CD4-positive, CD25-positive, alpha-beta regulatory T cell (primary cell): ENCODE results near the gene CLIP3. TPM values are rescaled to one million over a fixed set of nuclear protein-coding genes. Genes with fewer than 3 reads are reported as not detected.
A peak's percentile ranks its signal among the peaks of the same experiment; 100 is the strongest.

Source experiments
- ATAC-seq, 2 donors: fragments of 150-1000 bp; cut with Tn5 transposase; one replicate each; pipeline ENCODE4 v1.10.0; 2021; ENCODE audit warnings: low read depth in 2 of 2, moderate number of reproducible peaks in 2 of 2, moderate library complexity in 1 of 2
- DNase-seq, 3 donors: peaks; one replicate each; pipeline versions ENCODE4 v3.0.0 to v3.0.0-alpha.2; 2012 to 2022; ENCODE audit warnings: mixed read lengths in 1 of 3
- H3K27ac ChIP-seq: one replicate; pipeline ENCODE4 v1.7.0; 2013; ENCODE audit warnings: mild to moderate bottlenecking, low read length; ENCODE audit not compliant: insufficient read depth, poor library complexity, severe bottlenecking
- H3K27me3 ChIP-seq: one replicate; pipeline ENCODE4 v1.7.0; 2013; ENCODE audit warnings: low read length; ENCODE audit not compliant: control insufficient read depth, insufficient read depth
- H3K36me3 ChIP-seq: one replicate; pipeline ENCODE4 v1.7.0; 2013; ENCODE audit warnings: mild to moderate bottlenecking, low read length, moderate library complexity; ENCODE audit not compliant: control insufficient read depth, insufficient read depth
- H3K4me1 ChIP-seq: 2 replicates; pipeline ENCODE4 v1.7.0; 2013; ENCODE audit warnings: mild to moderate bottlenecking, low read length; ENCODE audit not compliant: insufficient read depth, control insufficient read depth, poor library complexity, severe bottlenecking
- H3K4me3 ChIP-seq: one replicate; pipeline ENCODE4 v1.7.0; 2013; ENCODE audit warnings: low read depth, mild to moderate bottlenecking, low read length, moderate library complexity
- H3K9me3 ChIP-seq, 2 experiments: 1 replicate in 1 of 2; 2 replicates in 1 of 2; pipeline ENCODE4 v1.7.0; 2013; ENCODE audit warnings: low read length in 2 of 2, mild to moderate bottlenecking in 1 of 2, moderate library complexity in 1 of 2; ENCODE audit not compliant: control insufficient read depth in 2 of 2
- H3K27ac Mint-ChIP-seq, 3 donors: one replicate each; pipeline ENCODE4 v1.8.0; 2020 to 2022; ENCODE audit warnings: mild to moderate bottlenecking in 3 of 3, mixed read lengths in 3 of 3, moderate library complexity in 2 of 3
- H3K27me3 Mint-ChIP-seq: one replicate; pipeline ENCODE4 v1.8.0; 2022; ENCODE audit warnings: mild to moderate bottlenecking, mixed read lengths
- H3K36me3 Mint-ChIP-seq: one replicate; pipeline ENCODE4 v1.8.0; 2020; ENCODE audit warnings: mixed read lengths
- H3K4me1 Mint-ChIP-seq, 4 donors: one replicate each; pipeline ENCODE4 v1.8.0; 2020 to 2022; ENCODE audit warnings: mixed read lengths in 4 of 4, mild to moderate bottlenecking in 1 of 4
- H3K4me3 Mint-ChIP-seq, 4 donors: one replicate each; pipeline ENCODE4 v1.8.0; 2020 to 2022; ENCODE audit warnings: mild to moderate bottlenecking in 4 of 4, mixed read lengths in 4 of 4, moderate library complexity in 3 of 4
- H3K9me3 Mint-ChIP-seq, 7 donors: one replicate each; pipeline ENCODE4 v1.8.0; 2020 to 2022; ENCODE audit warnings: mixed read lengths in 7 of 7, mild to moderate bottlenecking in 3 of 7, moderate library complexity in 2 of 7
- polyA plus RNA-seq, 4 donors: library from polyadenylated mRNA; unstranded; fragments of 300-500 nt; fragmentation: Illumina TruSeq; gene quantifications; one replicate each; pipeline ENCODE4 v1.2.3, GENCODE V29; 2021
- total RNA-seq: library from RNA; stranded (reverse); gene quantifications from one replicate; pipeline ENCODE4 v1.2.3, GENCODE V29; 2022

Gene CLIP3
- total and polyA plus RNA-seq, 5 donors from 2014 or later, result 0.38 to 1.4 (median 0.81) TPM

DNA sequence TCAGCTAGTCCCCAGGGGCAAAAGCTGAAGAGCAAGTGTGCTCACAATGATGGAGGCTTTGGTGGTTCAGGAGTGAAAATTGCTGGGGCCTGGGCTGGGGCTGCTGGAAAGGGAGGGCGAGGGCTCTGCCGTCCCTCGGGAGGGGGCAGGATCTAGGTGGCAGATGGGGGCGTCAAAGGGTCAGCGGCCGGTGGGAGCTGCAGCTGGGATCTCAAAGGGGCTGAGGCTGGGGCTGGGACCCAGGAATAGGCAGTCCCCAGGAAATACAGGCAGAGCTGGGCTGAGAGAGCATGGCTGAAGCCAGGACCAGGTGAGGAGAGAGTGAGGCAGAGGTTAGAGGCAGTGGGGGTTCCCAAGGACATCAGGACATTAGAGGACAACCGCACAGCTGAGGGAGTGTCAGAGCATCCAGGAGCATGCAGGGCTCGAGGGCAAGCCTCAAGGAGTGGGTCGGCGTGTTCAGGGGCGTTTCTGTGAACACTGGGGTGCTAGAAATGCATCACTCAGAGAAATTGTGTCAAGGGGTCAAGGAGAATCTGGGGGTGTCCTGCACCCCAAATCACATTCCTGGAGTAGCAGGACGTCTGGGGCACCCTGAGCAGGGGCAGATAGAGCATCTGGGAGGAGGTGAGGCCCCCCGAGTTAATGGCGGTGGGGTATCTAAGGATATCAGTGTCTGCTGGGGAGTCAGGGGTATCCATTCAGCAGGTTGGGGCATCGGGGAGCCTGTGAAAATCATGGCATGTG is 22.9 kb downstream of the CLIP3 start:
- Histone ChIP-seq H3K4me1 (peaks cover 26% of the 10 kb centered on the region), H3K36me3 (no peaks in the 10 kb centered on the region), H3K27ac (no peak overlapping the region), H3K9me3 (no peaks in the 10 kb centered on the region), H3K27me3 (no peaks in the 10 kb centered on the region), H3K4me3 (no peak overlapping the region)
- Mint-ChIP-seq H3K36me3 (peaks cover 9% of the 10 kb centered on the region), H3K4me3 (peak overlapping the region; percentile 57 to 76 (median 68)), H3K4me1 (peaks cover 4 to 45% (median 20%) of the 10 kb centered on the region in 4 donors), H3K27me3 (no peaks in the 10 kb centered on the region), H3K9me3 (no peaks in the 10 kb centered on the region), H3K27ac (peak overlapping the region in 1 of 3 donors; percentile 71)
- DNase-seq (no peak), ATAC-seq (no peak)

DNA sequence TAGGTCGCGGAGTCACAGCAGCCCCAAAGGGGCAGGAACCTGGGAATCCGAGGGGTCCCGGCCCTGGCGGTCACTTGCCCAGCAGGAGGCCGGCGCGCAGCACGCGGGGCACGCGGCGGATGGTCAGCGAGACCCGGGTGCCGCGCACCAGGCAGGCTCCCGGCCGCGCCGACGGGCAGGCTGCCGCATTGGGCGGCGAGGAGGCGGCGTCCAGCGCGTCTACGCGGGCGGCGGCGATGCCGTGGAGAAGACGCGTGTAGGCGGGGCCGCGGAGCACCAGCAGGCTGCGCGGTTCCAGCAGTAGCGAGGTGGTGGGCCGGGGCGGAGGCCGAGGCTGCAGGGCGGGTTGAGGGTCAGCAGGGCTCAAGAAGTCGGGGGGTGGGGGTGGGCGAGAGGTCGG is 23.5 kb downstream of the CLIP3 start:
- H3K27me3 ChIP-seq, result no peaks in the 10 kb centered on the region
- ATAC-seq (no peak), DNase-seq (peak in 2 of 3 donors; percentile 22 to 59)
- no peaks in the 10 kb centered on the region for H3K36me3 ChIP-seq
- H3K27ac ChIP-seq, result no peak overlapping the region
- peaks cover 21% of the 10 kb centered on the region for H3K4me1 ChIP-seq
- H3K4me3 Mint-ChIP-seq, result peak overlapping the region in 2 of 4 donors; percentile 15 to 76
- no peaks in the 10 kb centered on the region for H3K9me3 ChIP-seq
- no peaks in the 10 kb centered on the region for H3K27me3 Mint-ChIP-seq
- H3K4me1 Mint-ChIP-seq, result peaks cover under 1 to 39% (median 15%) of the 10 kb centered on the region in 4 donors
- H3K27ac Mint-ChIP-seq, result peak overlapping the region in 1 of 3 donors; percentile 71
- peaks cover 9% of the 10 kb centered on the region for H3K36me3 Mint-ChIP-seq
- H3K9me3 Mint-ChIP-seq, result no peaks in the 10 kb centered on the region
- no peak overlapping the region for H3K4me3 ChIP-seq

DNA sequence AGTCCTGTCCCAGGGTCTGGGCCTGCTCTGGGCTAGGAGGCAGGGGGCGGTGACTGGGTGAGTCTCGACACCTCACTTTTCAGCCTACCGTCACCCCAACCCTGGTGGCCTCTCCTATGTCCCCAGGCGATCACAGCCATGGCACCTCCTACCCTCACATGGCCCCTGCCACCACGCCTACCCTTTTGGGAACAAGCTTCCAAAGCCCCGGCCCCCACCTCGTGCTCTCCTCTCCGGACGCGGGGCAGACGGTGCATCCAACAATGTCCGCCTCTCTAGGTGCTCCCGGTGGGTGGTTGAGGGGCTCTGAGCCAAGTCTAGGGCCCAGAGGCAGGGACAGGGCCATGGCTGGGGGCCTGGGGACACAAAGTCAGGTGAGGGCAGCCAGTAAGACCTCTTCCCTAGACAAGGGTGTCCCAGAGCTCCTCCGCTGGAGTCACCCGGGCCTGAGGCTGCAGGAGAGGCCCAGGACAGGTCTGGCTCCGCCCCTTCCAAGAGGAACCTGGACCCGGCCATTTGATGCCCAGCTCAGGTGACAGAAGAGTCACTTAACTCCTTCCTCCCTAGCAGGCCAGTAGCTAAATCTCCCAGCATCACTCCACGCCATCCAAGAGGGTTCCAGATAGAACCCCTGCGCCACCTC is 24.2 kb downstream of the CLIP3 start, which contains the start of gene SYNE4:
Gene SYNE4, minus strand, starts transcription at position 478 of the 643 bp plus-strand sequence. Its CDS starts 132 bp downstream, at position 346.
- H3K4me1 Mint-ChIP-seq, result peaks cover 0 to 31% (median 11%) of the 10 kb centered on the region in 4 donors
- Histone ChIP-seq H3K4me1 (peaks cover 17% of the 10 kb centered on the region), H3K27ac (no peak within 1 kb of the TSS), H3K27me3 (no peaks in the 10 kb centered on the region), H3K9me3 (no peaks in the 10 kb centered on the region), H3K36me3 (no peaks in the 10 kb centered on the region), H3K4me3 (no peak within 1 kb of the TSS)
- DNase-seq, result no peak
- H3K27me3 Mint-ChIP-seq, result no peaks in the 10 kb centered on the region
- peak within 1 kb of the TSS in 1 of 3 donors; percentile 71 for H3K27ac Mint-ChIP-seq
- H3K4me3 Mint-ChIP-seq, result peak within 1 kb of the TSS; percentile 16 to 76 (median 62)
- no peak for ATAC-seq
- no peaks in the 10 kb centered on the region for H3K9me3 Mint-ChIP-seq
- peaks cover 10% of the 10 kb centered on the region for H3K36me3 Mint-ChIP-seq

DNA sequence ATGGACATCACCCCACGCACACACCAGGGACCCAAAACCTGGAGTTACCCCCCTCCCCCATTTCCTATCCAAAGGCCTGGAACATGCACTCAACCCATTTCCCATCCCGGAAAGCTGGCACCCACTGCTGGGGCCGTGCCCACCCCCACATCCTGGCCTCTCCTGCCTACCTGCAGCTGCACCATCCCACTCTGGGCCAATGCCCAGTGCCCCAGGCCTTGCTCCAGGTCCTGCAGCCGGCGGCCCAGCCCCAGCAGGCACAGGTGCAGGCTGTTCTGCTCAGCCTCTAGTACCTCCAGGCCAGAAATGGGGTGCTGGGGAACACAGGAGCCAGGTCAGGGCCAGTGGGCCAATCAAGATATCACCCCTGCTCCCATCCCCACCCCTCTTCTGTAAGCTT is 25.7 kb downstream of the CLIP3 start:
- H3K27me3 Mint-ChIP-seq, result no peaks in the 10 kb centered on the region
- H3K27ac Mint-ChIP-seq, result peak overlapping the region in 1 of 3 donors; percentile 76
- peaks cover 0 to 24% (median 4%) of the 10 kb centered on the region in 4 donors for H3K4me1 Mint-ChIP-seq
- Histone ChIP-seq H3K4me1 (peaks cover 13% of the 10 kb centered on the region), H3K36me3 (no peaks in the 10 kb centered on the region), H3K4me3 (no peak overlapping the region), H3K27me3 (no peaks in the 10 kb centered on the region), H3K9me3 (no peaks in the 10 kb centered on the region), H3K27ac (no peak overlapping the region)
- H3K36me3 Mint-ChIP-seq, result peaks cover 15% of the 10 kb centered on the region
- H3K4me3 Mint-ChIP-seq, result no peak overlapping the region
- ATAC-seq (no peak), DNase-seq (no peak)
- H3K9me3 Mint-ChIP-seq, result no peaks in the 10 kb centered on the region

DNA sequence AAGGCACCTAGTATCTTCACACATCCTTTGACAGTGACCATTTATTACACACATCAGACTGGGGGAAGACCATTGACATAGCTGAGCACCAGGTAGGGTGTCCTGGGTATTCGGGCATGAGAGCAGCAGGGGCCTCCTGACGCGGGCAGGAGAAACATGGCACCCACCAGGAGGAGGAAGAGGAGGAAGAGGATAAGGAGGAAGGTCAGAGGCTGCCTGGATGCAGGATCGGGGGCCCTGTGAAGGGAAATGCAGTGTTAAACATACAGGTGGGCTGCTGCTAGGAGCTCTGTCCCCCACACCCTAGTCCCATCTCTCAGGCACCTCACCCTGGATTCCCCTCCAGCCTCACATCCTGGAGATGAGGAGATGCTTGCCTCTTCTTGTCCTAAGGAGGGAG is 29.4 kb downstream of the CLIP3 start:
- Histone ChIP-seq H3K27ac (no peak overlapping the region), H3K4me1 (no peaks in the 10 kb centered on the region), H3K9me3 (no peaks in the 10 kb centered on the region), H3K4me3 (no peak overlapping the region), H3K27me3 (no peaks in the 10 kb centered on the region), H3K36me3 (peaks cover 4% of the 10 kb centered on the region)
- no peaks in the 10 kb centered on the region for H3K9me3 Mint-ChIP-seq
- H3K36me3 Mint-ChIP-seq, result peaks cover 15% of the 10 kb centered on the region
- peak overlapping the region in 1 of 3 donors; percentile 74 for H3K27ac Mint-ChIP-seq
- peaks cover 8 to 29% (median 10%) of the 10 kb centered on the region in 4 donors for H3K4me1 Mint-ChIP-seq
- DNase-seq (no peak), ATAC-seq (no peak)
- no peaks in the 10 kb centered on the region for H3K27me3 Mint-ChIP-seq
- no peak overlapping the region for H3K4me3 Mint-ChIP-seq

DNA sequence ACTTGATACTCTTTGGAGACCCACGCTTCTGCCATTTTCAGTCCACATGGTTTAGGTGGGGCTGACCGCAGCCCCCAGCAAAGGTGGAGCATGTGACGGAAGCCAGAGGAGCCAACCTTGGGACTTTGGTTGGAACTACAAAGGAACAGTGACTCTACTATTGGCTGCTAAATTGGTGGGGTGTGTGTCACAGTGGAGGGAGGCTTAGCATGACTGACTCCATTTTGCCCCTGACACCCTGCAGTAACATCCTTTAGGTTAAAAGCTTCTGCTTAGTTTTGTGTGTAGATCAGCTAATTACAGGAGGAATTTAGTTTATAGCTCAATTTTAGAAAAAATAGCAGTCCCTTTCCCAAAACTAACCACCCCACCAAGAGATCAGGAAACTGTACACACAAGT is 31.1 kb downstream of the CLIP3 start:
- peaks cover 3% of the 10 kb centered on the region for H3K4me1 ChIP-seq
- H3K9me3 ChIP-seq, result no peaks in the 10 kb centered on the region
- H3K4me3 ChIP-seq, result no peak overlapping the region
- H3K27me3 ChIP-seq, result no peaks in the 10 kb centered on the region
- ATAC-seq, result no peak
- H3K4me1 Mint-ChIP-seq, result peaks cover 9 to 42% (median 19%) of the 10 kb centered on the region in 4 donors
- H3K27ac ChIP-seq, result no peak overlapping the region
- H3K27me3 Mint-ChIP-seq, result no peaks in the 10 kb centered on the region
- H3K4me3 Mint-ChIP-seq, result no peak overlapping the region
- H3K9me3 Mint-ChIP-seq, result no peaks in the 10 kb centered on the region
- no peak for DNase-seq
- H3K36me3 ChIP-seq, result peaks cover 10% of the 10 kb centered on the region
- H3K27ac Mint-ChIP-seq, result peak overlapping the region in 1 of 3 donors; percentile 44
- peaks cover 20% of the 10 kb centered on the region for H3K36me3 Mint-ChIP-seq

DNA sequence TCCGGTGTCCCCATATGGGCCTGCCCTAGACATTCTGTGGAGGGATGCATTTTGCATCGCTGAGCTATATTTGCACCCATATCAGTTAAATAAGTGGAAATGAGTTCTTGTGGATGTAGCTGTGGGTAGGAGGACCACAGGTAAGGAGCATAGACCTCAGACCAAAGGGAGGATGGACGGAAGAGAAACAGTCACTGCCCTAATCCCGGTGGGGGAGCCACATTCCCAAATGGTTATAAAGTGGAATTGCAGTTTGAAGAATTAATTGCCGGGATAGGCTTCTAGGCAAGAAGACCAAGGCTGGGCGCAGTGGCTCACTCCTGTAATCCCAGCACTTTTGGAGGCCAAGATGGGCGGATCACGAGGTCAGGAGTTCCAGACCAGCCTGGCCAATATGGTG is 35.9 kb downstream of the CLIP3 start:
- Histone ChIP-seq H3K9me3 (no peaks in the 10 kb centered on the region), H3K4me1 (peaks cover 23% of the 10 kb centered on the region), H3K36me3 (peaks cover 10% of the 10 kb centered on the region), H3K27me3 (no peaks in the 10 kb centered on the region), H3K4me3 (no peak overlapping the region), H3K27ac (peak overlapping the region; percentile 35)
- Mint-ChIP-seq H3K27ac (peak overlapping the region; percentile 87 to 94 (median 91)), H3K27me3 (no peaks in the 10 kb centered on the region), H3K9me3 (no peaks in the 10 kb centered on the region), H3K4me3 (peak overlapping the region; percentile 87 to 92 (median 91)), H3K36me3 (peaks cover 10% of the 10 kb centered on the region), H3K4me1 (peaks cover 9 to 52% (median 31%) of the 10 kb centered on the region in 4 donors)
- no peak for DNase-seq
- ATAC-seq, result no peak
